HG03025 (cell line): ENCODE data around the gene SLC25A29.
"Not testable (repeated sequence)": the region's sequence is repeated elsewhere in the genome, so short reads cannot be mapped to it uniquely, and the experiment has no call there.

ENCODE experiments used
- ATAC-seq: cut with Tn5 transposase; IDR thresholded peaks from one replicate; pipeline ENCODE4 v1.9.1; 2021; ENCODE audit warnings: mild to moderate bottlenecking, moderate library complexity; ENCODE audit not compliant: unreplicated experiment, low FRiP score

The SLC25A29 gene

DNA sequence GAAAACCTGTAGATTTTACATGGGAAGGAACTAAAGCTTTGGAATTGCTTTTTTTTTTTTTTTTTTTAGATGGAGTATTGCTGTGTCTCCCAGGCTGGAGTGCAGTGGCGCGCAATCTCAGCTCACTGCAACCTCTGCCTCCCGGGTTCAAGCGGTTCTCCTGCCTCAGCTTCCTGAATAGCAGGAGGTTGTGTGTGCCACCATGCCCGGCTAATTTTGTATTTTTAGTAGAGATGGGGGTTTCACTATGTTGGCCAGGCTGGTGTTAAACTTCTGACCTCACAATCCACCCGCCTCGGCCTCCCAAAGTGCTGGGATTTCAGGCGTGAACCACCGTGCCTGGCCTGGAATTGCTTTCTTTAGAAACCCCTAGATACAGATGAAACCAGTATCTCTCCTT, 22.8 kb downstream of the SLC25A29 start:
- not testable (repeated sequence) for ATAC-seq

- no peak for ATAC-seq
Observed at GRCh38 chr14:100282766-100283419, 23.4 kb downstream of the SLC25A29 start.

GRCh38 chr14:100282083-100282350, 24.2 kb downstream of the SLC25A29 start:
- ATAC-seq, result no peak

DNA sequence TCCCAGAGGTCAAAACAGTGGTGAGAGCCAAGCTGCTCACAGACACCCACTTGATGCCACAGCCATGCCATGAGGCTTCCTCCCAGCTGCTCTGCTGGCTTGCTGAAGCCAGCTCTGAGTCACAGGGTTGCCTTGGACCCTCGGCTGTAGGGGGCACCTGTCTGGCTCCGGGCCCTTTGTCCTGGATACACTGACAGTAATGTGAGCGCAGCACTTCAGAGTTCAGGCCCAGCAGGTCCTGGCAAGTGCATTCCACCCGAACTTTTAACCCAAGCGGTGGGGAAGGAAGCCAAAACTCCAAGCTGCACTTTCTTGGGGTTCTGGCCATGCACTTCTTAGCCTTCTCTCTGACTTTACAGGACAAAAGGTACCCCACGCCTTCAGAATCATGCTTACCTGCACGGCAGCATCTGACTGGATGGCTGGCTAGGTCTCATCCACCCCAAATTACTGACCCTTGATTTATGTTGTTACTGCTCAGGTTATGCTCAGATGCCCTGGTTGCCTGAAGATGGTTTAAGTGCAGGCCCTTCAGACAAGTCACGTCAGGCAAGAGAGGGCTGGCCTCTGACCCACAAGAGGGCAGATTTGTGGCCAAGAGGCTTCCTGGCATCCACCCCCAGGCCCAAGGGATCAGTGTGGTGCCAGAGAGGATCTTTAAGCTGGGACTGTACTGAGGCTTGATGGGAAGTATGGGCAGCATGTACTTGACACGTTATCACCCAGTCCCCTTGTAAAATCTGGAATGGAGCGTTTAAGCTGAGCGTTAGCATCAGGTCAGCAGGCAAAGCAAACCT, 24.8 kb downstream of the SLC25A29 start:
- no peak for ATAC-seq

GRCh38 chr14:100279563-100279962, 26.7 kb downstream of the SLC25A29 start:
- ATAC-seq, result no peak

- ATAC-seq, result no peak
Observed at GRCh38 chr14:100279133-100279532, 27.1 kb downstream of the SLC25A29 start.

GRCh38 chr14:100278702-100279101, 27.5 kb downstream of the SLC25A29 start:
- no peak for ATAC-seq

GRCh38 chr14:100275214-100275613, 31.0 kb downstream of the SLC25A29 start:
- no peak for ATAC-seq

DNA sequence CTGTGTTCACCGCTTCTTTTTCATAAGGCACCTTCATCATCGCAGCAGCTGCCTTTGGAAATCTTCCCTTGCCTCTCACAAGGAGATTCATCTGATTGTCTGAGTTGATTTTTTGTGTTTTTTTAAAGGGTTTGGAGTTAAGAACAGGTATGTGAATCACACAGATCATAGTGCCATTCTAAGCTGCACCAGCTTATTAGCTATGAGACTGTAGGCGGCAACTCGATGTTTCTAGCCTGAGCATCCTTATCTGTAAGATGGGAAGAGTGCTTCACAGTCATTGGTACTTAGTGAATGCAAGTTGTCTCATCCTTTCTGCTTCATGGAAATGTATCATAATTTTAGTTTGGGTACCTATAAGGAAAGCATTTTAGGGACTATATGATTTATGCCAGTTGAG, 32.0 kb downstream of the SLC25A29 start:
- ATAC-seq, result no peak

DNA sequence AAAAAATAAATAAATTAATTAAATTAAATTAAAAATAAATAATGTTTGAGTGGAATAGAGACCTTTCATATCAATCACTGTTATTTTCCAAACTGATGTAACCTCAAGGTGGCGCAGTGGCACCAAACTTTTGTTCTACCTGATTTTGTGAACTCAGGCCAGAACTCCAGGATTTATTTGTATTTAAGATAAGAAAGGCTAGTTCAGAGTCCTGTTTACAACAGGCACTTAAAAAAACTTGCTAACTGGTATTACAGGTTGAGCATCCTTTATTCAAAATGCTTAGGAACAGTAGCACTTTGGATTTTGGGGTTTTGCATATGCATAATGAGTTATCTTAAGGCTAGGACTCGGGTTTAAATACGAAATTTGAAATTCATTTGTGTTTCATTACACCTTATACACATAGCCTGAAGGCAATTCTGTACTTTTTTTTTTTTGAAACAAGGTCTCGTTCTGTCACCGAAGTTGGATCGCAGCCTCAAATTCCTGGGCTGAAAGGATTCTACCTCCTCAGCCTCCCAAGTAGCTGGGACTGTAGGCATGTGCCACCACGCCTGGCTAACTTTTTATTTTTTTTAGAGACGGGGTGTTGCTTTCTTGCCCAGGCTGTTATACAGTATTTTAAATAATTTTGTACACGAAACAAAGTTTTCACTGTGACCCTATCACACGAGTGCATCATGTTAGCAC, 34.9 kb downstream of the SLC25A29 start:
- no peak for ATAC-seq

- ATAC-seq, result no peak
Observed at GRCh38 chr14:100268591-100269207, 37.5 kb downstream of the SLC25A29 start.

- no peak for ATAC-seq
Observed at GRCh38 chr14:100267990-100268389, 38.3 kb downstream of the SLC25A29 start.

GRCh38 chr14:100263141-100263540, 43.1 kb downstream of the SLC25A29 start:
- no peak for ATAC-seq

GRCh38 chr14:100262545-100262944, 43.7 kb downstream of the SLC25A29 start:
- ATAC-seq, result no peak

- no peak for ATAC-seq
Observed at GRCh38 chr14:100261621-100262020, 44.6 kb downstream of the SLC25A29 start.

GRCh38 chr14:100256339-100256895, 49.8 kb downstream of the SLC25A29 start:
- peak; percentile 56 for ATAC-seq

GRCh38 chr14:100252684-100253083, 53.6 kb downstream of the SLC25A29 start:
- no peak for ATAC-seq

DNA sequence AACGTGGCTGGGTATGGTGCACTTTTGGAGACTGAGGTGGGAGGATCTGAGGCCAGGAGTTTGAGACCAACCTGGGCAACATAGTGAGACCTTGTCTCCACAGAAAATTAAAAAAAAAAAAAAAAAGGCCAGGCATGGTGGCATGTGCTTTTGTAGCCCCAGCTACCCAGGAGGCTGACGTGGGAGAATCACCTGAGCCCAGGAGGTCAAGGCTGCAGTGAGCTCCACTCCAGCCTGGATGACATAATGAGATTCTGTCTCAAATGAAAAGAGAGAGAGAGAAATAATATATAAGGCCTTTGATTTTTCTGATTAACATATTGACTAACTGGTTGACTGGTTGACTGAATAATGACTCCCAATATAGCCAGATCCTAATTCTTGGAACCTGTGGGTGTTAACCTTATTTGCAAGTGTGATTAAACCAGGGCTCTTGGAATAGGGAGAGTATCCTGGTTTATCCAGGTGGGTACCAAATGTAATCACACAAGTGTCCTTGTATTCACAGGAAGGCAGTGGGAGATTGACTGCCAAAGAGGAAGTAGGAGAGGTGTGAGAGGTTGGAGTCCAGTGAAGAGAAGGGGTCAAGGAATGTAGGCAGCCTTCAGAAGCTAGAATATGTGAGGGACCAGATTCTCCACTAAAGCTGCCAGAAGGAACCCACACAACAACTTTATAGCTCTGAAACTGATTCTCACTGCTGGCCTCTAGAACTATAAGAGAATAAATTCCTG, 55.3 kb downstream of the SLC25A29 start:
- no peak for ATAC-seq

- ATAC-seq, result no peak
Observed at GRCh38 chr14:100246809-100247428, 59.3 kb downstream of the SLC25A29 start.

DNA sequence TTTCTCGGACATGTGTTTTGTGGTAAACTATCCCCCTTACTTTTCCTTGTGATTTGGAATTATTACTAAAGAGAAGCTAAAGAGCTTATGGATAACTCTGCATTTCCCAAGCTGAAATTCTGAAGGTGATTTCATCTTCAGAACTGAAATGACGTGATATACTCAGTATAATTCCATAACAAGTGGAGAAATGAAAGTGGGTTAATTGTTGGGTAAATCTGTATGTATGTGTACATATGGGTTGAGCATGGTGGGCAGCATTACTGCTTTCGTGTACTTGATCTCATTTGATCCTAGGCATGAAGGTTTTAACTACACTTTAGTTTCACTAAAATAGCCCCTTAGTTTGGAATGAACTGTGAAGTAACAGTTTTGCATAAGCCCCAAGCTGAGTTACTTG, 63.2 kb downstream of the SLC25A29 start:
- no peak for ATAC-seq
